Measurements from ENCODE around the gene ARL4A. TPM values are rescaled to one million over a fixed set of nuclear protein-coding genes. Genes with fewer than 3 reads are reported as not detected.

Gene ARL4A
- total RNA-seq, 1 donor from 2014 or later, result 22.8 TPM

GRCh38 chr7:12731775-12732174 is 44.3 kb downstream of the ARL4A start:
- no peaks in the 10 kb centered on the region for H3K36me3 ChIP-seq (ENCODE audit: control insufficient read depth, insufficient read depth, low read length)
- no peaks in the 10 kb centered on the region for H3K27me3 ChIP-seq (ENCODE audit: control insufficient read depth, insufficient read depth, low read length)
- DNase-seq (ENCODE audit: low read depth), result no peak
- H3K4me3 ChIP-seq (ENCODE audit: low read depth, low read length), result no peak overlapping the region
- no peak for TF ChIP-seq CTCF (IDR thresholded peaks at IDR 0.05; ENCODE audit: insufficient read depth, low read length, poor library complexity, severe bottlenecking)

DNA sequence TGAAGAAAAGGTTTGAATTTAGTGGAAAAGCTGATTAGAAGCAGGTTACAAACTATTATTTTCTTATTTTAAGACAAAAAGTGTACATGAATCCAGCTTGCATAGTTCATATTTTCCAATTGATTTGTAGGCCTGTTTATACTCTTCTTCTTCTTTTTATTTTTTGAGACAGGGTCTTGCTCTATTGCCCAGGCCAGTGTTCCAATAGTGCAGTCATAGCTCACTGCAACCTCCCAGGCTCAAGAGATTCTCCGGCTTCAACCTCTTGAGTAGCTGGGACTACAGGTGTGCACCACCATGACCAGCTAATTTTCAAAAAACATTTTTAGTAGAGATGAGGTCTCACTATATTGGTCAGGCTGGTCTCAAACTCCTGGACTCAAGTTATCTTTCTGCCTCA is 45.0 kb downstream of the ARL4A start:
- TF ChIP-seq CTCF (IDR thresholded peaks at IDR 0.05; ENCODE audit: insufficient read depth, low read length, poor library complexity, severe bottlenecking), result no peak
- Histone ChIP-seq H3K4me3 (ENCODE audit: low read depth, low read length) (no peak overlapping the region), H3K36me3 (ENCODE audit: control insufficient read depth, insufficient read depth, low read length) (no peaks in the 10 kb centered on the region), H3K27me3 (ENCODE audit: control insufficient read depth, insufficient read depth, low read length) (no peaks in the 10 kb centered on the region)
- DNase-seq (ENCODE audit: low read depth), result no peak

DNA sequence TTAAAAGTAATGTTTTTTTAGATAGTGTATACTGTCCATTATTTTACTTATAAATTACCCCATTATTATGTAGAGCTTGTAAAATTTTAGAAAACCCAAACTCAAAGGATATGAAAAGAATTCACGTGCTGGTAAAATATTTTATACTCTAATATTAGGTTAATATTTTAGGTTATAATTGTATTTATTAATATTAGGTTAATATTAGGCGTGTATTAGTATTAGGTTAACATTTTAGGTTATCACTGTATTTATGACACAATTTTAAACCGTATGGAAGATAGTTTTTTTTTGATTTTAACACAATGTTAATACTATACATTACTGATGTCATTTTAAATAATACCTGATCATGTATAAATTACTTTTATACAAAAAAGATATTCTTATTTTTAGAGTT is 48.5 kb downstream of the ARL4A start:
- no peak for DNase-seq (ENCODE audit: low read depth)
- H3K36me3 ChIP-seq (ENCODE audit: control insufficient read depth, insufficient read depth, low read length), result no peaks in the 10 kb centered on the region
- H3K4me3 ChIP-seq (ENCODE audit: low read depth, low read length), result no peak overlapping the region
- H3K27me3 ChIP-seq (ENCODE audit: control insufficient read depth, insufficient read depth, low read length), result no peaks in the 10 kb centered on the region
- TF ChIP-seq CTCF (IDR thresholded peaks at IDR 0.05; ENCODE audit: insufficient read depth, low read length, poor library complexity, severe bottlenecking), result no peak

DNA sequence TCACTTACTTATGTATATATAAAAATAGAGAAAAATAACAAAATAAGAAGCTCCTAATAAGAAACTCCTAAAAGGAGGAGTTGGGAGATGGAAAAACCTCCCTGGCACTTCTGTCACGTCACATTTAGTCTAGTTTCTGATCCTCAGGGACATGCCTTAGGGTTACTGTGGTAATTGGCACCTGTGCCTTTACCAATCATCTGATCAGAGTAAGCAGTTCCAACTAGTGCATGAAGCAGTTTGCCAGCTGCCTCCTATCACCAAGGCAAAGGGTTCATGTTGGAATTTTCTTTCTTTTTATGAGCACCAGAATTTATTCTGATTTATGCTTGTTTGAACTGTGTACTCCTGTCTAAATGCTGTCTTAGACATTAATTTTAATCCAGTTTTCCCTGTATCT is 49.9 kb downstream of the ARL4A start:
- TF ChIP-seq CTCF (IDR thresholded peaks at IDR 0.05; ENCODE audit: insufficient read depth, low read length, poor library complexity, severe bottlenecking), result no peak
- Histone ChIP-seq H3K27me3 (ENCODE audit: control insufficient read depth, insufficient read depth, low read length) (no peaks in the 10 kb centered on the region), H3K4me3 (ENCODE audit: low read depth, low read length) (no peak overlapping the region), H3K36me3 (ENCODE audit: control insufficient read depth, insufficient read depth, low read length) (no peaks in the 10 kb centered on the region)
- no peak for DNase-seq (ENCODE audit: low read depth)

GRCh38 chr7:12737836-12738235 is 50.4 kb downstream of the ARL4A start:
- Histone ChIP-seq H3K27me3 (ENCODE audit: control insufficient read depth, insufficient read depth, low read length) (no peaks in the 10 kb centered on the region), H3K4me3 (ENCODE audit: low read depth, low read length) (no peak overlapping the region), H3K36me3 (ENCODE audit: control insufficient read depth, insufficient read depth, low read length) (no peaks in the 10 kb centered on the region)
- no peak for TF ChIP-seq CTCF (IDR thresholded peaks at IDR 0.05; ENCODE audit: insufficient read depth, low read length, poor library complexity, severe bottlenecking)
- no peak for DNase-seq (ENCODE audit: low read depth)

GRCh38 chr7:12738665-12739064 is 51.2 kb downstream of the ARL4A start:
- no peak for DNase-seq (ENCODE audit: low read depth)
- Histone ChIP-seq H3K4me3 (ENCODE audit: low read depth, low read length) (no peak overlapping the region), H3K27me3 (ENCODE audit: control insufficient read depth, insufficient read depth, low read length) (no peaks in the 10 kb centered on the region), H3K36me3 (ENCODE audit: control insufficient read depth, insufficient read depth, low read length) (no peaks in the 10 kb centered on the region)
- TF ChIP-seq CTCF (IDR thresholded peaks at IDR 0.05; ENCODE audit: insufficient read depth, low read length, poor library complexity, severe bottlenecking), result no peak

Data from kidney epithelial cell (primary cell).